KMS-11 (cell line): ENCODE data around the gene ENAM.
"Not testable (repeated sequence)": the region's sequence is repeated elsewhere in the genome, so short reads cannot be mapped to it uniquely, and the experiment has no call there.

ENCODE experiments used
- H2AFZ ChIP-seq: fragments of 200-600 bp; sonication (generic); 2 replicates; pipeline ENCODE4 v1.6.1; 2016; ENCODE audit warnings: antibody characterized with exemption, mixed run types, low read depth
- H3K27ac ChIP-seq: fragments of 200-600 bp; sonication (generic); 2 replicates; pipeline ENCODE4 v1.6.1; 2016; ENCODE audit warnings: mild to moderate bottlenecking, mixed run types
- H3K27me3 ChIP-seq: fragments of 200-600 bp; sonication (generic); 2 replicates; pipeline ENCODE4 v1.6.1; 2017; ENCODE audit warnings: mild to moderate bottlenecking, low read depth, mixed run types, moderate library complexity; ENCODE audit not compliant: insufficient read depth
- H3K36me3 ChIP-seq: fragments of 200-600 bp; sonication (generic); 2 replicates; pipeline ENCODE4 v1.6.1; 2017; ENCODE audit warnings: mild to moderate bottlenecking, mixed run types; ENCODE audit not compliant: insufficient read depth
- H3K4me1 ChIP-seq: fragments of 200-600 bp; sonication (generic); 2 replicates; pipeline ENCODE4 v1.6.1; 2016; ENCODE audit warnings: mild to moderate bottlenecking, low read depth, mixed run types; ENCODE audit not compliant: poor library complexity, severe bottlenecking
- H3K4me2 ChIP-seq: fragments of 200-600 bp; sonication (generic); 2 replicates; pipeline ENCODE4 v1.7.0; 2016; ENCODE audit warnings: mild to moderate bottlenecking, mixed run types
- H3K4me3 ChIP-seq: fragments of 200-600 bp; sonication (generic); IDR thresholded peaks from 2 replicates; pipeline ENCODE4 v1.6.1; 2017; ENCODE audit warnings: low read depth, low read length, mixed read lengths; ENCODE audit not compliant: insufficient read depth
- H3K79me2 ChIP-seq: fragments of 200-600 bp; sonication (generic); 2 replicates; pipeline ENCODE4 v1.6.1; 2016; ENCODE audit warnings: low read depth, mixed run types; ENCODE audit not compliant: insufficient read depth
- H3K9ac ChIP-seq: fragments of 200-600 bp; sonication (generic); 2 replicates; pipeline ENCODE4 v1.6.1; 2016; ENCODE audit warnings: mild to moderate bottlenecking, mixed run types
- H4K20me1 ChIP-seq: fragments of 200-600 bp; sonication (generic); 2 replicates; pipeline ENCODE4 v1.6.1; 2016; ENCODE audit warnings: mild to moderate bottlenecking, mixed run types; ENCODE audit not compliant: insufficient read depth
- CTCF ChIP-seq: fragments of 200-600 bp; sonication (generic); conservative IDR thresholded peaks from 2 replicates; pipeline ENCODE4 v1.6.1; 2017; ENCODE audit warnings: low read depth, mild to moderate bottlenecking, antibody characterized with exemption, low read length, moderate library complexity, mixed read lengths

Gene ENAM

GRCh38 chr4:70634482-70634881, 5.9 kb downstream of the ENAM start:
- Histone ChIP-seq H3K9ac (no peak overlapping the region), H2AFZ (no peak overlapping the region; the same call in 1 of the 2 replicates), H3K4me3 (no peak overlapping the region), H4K20me1 (no peaks in the 10 kb centered on the region), H3K27ac (no peak overlapping the region; the same call in 1 of the 2 replicates), H3K79me2 (no peaks in the 10 kb centered on the region), H3K36me3 (no peaks in the 10 kb centered on the region), H3K4me1 (peaks cover 56% of the 10 kb centered on the region), H3K27me3 (no peaks in the 10 kb centered on the region), H3K4me2 (peak overlapping the region; percentile 1; the same call in 1 of the 2 replicates)
- no peak for TF ChIP-seq CTCF

DNA sequence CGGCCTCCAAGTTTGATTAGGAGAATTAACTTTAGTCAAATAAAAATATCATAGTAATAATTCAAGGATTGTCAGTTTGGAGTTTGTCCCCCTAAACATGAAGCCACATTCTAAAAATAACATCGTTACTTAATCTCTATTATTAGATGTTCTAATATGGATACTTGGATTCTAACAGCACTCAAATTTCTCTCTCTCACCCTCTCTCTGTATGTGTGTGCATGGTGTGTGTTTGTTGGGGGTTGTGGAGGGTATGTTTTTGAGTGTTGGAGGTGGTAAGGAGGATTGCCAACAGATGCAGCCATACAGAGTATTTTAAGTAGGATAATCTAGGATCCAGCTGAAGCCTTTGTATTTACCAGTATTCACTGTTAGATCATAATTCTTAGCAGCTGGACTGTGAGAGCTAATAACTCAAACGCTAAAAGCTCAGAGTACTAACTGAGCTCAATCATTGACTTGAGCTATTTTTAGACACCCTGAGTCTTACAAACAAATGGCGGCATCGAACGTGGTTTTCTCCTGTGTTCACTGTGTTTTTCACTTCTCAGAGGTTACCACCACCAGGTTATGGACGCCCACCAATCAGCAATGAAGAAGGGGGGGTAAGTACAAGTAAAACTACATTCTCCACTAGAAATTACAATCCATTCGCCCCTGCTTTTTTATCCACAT, 8.8 kb downstream of the ENAM start:
- H3K27me3 ChIP-seq, result no peaks in the 10 kb centered on the region
- H3K4me1 ChIP-seq, result peaks cover 75% of the 10 kb centered on the region
- H3K4me2 ChIP-seq, result peak overlapping the region; percentile 97
- TF ChIP-seq CTCF, result no peak
- H3K27ac ChIP-seq, result peak overlapping the region; percentile 87
- peak overlapping the region; percentile 68 for H3K9ac ChIP-seq
- no peaks in the 10 kb centered on the region for H4K20me1 ChIP-seq
- no peaks in the 10 kb centered on the region for H3K36me3 ChIP-seq
- H3K4me3 ChIP-seq, result peak overlapping the region; percentile 65
- H3K79me2 ChIP-seq, result no peaks in the 10 kb centered on the region
- peak overlapping the region; percentile 75 for H2AFZ ChIP-seq

DNA sequence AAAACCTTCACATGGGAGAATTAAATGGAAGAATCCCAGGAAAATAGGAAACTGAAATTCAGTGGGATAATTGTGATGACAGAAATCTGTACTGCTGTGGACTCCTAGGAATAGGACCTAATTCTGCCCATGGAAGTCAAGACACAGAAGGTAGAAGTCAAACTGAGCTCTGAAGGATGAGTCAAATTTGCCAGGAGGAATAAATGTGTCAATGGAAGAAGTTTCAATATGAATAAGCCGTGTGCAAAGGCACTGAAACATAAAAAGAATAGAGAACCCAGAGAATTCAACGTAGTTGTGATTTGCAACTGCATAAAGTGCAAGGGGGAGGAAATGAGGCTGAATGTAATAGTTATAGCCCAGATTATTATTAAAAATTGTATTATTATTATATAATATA, 11.6 kb downstream of the ENAM start:
- Histone ChIP-seq H3K27me3 (no peaks in the 10 kb centered on the region), H3K36me3 (no peaks in the 10 kb centered on the region), H2AFZ (no peak overlapping the region), H3K79me2 (no peaks in the 10 kb centered on the region), H3K9ac (no peak overlapping the region), H3K27ac (no peak overlapping the region), H3K4me1 (peaks cover 69% of the 10 kb centered on the region), H3K4me3 (no peak overlapping the region), H4K20me1 (no peaks in the 10 kb centered on the region), H3K4me2 (no peak overlapping the region)
- TF ChIP-seq CTCF, result no peak

DNA sequence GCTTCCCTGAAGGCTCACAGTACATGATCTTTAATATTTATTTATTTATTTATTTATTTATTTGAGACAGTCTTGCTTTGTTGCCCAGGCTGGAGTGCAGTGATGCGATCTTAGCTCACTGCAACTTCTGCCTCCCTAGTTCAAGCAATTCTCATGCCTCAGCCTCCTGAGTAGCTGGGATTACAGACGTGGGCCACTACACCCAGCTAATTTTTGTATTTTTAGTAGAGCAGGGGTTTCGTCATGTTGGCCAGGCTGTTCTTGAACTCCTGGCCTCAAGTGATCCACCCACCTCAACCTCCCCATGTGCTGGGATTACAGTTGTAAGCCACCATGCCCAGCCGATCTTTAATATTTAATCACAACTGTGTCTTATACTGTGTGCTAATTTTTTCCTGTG, 22.2 kb downstream of the ENAM start:
- not testable (repeated sequence) for H2AFZ ChIP-seq, H3K9ac ChIP-seq, H3K4me3 ChIP-seq, H3K27ac ChIP-seq, H4K20me1 ChIP-seq, H3K4me2 ChIP-seq, H3K27me3 ChIP-seq, H3K79me2 ChIP-seq
- H3K36me3 ChIP-seq, result peaks cover 17% of the 10 kb centered on the region
- H3K4me1 ChIP-seq, result peaks cover 39% of the 10 kb centered on the region

- Histone ChIP-seq H3K27me3 (no peaks in the 10 kb centered on the region), H3K9ac (no peak overlapping the region), H2AFZ (no peak overlapping the region), H3K4me3 (no peak overlapping the region), H3K27ac (no peak overlapping the region), H3K79me2 (peaks cover 9% of the 10 kb centered on the region; the same call in 1 of the 2 replicates), H3K4me1 (peaks cover 47% of the 10 kb centered on the region), H3K36me3 (peaks cover 19% of the 10 kb centered on the region), H3K4me2 (no peak overlapping the region), H4K20me1 (no peaks in the 10 kb centered on the region)
- peak; percentile 68 for TF ChIP-seq CTCF
Observed at GRCh38 chr4:70651864-70652506, 23.4 kb downstream of the ENAM start.
